Measurements from ENCODE around the gene BBS9.

- TF ChIP-seq, protein P1, sequence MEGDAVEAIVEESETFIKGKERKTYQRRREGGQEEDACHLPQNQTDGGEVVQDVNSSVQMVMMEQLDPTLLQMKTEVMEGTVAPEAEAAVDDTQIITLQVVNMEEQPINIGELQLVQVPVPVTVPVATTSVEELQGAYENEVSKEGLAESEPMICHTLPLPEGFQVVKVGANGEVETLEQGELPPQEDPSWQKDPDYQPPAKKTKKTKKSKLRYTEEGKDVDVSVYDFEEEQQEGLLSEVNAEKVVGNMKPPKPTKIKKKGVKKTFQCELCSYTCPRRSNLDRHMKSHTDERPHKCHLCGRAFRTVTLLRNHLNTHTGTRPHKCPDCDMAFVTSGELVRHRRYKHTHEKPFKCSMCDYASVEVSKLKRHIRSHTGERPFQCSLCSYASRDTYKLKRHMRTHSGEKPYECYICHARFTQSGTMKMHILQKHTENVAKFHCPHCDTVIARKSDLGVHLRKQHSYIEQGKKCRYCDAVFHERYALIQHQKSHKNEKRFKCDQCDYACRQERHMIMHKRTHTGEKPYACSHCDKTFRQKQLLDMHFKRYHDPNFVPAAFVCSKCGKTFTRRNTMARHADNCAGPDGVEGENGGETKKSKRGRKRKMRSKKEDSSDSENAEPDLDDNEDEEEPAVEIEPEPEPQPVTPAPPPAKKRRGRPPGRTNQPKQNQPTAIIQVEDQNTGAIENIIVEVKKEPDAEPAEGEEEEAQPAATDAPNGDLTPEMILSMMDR (IDR thresholded peaks at IDR 0.05): no peak
- TF ChIP-seq ZFX (IDR thresholded peaks at IDR 0.05; ENCODE audit: borderline replicate concordance): no peak
These were observed 461.6 kb downstream of the BBS9 start for GRCh38 chr7:33590916-33591315.
